ENCODE data around the gene GPN1. TPM values are rescaled to one million over a fixed set of nuclear protein-coding genes. Genes with fewer than 3 reads are reported as not detected.

GPN1 gene
- total and polyA plus RNA-seq, 2 of the 8 experiments (the other 6 are each of a cell fraction or from before 2014, with no cell fraction given) = 38.7 to 43.5 TPM

DNA sequence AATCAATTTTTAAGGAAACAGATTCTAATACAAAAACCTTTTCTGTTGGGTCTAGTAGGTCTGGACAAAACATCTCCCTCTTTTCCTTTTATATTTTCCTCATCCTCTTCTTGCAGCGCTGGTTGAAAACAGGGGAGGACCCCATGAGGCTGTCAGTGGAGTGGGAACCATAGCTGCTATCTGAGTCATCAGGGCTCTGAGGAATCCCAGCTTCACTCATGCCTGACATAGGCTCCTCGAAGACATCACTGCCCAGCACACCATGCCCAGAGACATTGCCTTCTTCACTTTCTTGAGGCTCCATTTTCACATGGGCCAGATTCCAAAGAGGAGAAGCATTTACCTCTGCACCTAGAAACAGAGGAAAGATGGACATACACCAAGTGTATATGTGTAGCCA is 24.5 kb downstream of the GPN1 start:
- WGBS, 2 experiments (ENCODE audit: extremely low coverage in 1 of 2, insufficient coverage in 1 of 2, insufficient read length in 1 of 2, insufficient replicate concordance in 2 of 2, low coverage in 1 of 2, low lambda C conversion rate in 2 of 2, missing lambda C conversion rate in 1 of 2) = 82% methylated on average over 2 of the region's 2 CpGs; no CpG with 5 or more reads in 1 of the 2 experiments
- H2BK15ac ChIP-seq (ENCODE audit: low read length) = no peak overlapping the region
- POLR2A ChIA-PET (ENCODE audit: partially characterized antibody) = interaction anchor here (1.4 to 1.7 kb wide), 2 partner anchors 13 to 199 kb away, joined by 3 to 6 read pairs; no protein-coding TSS in a partner anchor
- no peak for TF ChIP-seq HDAC6 (IDR thresholded peaks at IDR 0.05; ENCODE audit: low read depth, low read length)
- TF ChIP-seq CEBPB (IDR thresholded peaks at IDR 0.05; ENCODE audit: low read depth, low read length) = no peak
- TF ChIP-seq, protein P1, sequence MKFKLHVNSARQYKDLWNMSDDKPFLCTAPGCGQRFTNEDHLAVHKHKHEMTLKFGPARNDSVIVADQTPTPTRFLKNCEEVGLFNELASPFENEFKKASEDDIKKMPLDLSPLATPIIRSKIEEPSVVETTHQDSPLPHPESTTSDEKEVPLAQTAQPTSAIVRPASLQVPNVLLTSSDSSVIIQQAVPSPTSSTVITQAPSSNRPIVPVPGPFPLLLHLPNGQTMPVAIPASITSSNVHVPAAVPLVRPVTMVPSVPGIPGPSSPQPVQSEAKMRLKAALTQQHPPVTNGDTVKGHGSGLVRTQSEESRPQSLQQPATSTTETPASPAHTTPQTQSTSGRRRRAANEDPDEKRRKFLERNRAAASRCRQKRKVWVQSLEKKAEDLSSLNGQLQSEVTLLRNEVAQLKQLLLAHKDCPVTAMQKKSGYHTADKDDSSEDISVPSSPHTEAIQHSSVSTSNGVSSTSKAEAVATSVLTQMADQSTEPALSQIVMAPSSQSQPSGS (IDR thresholded peaks at IDR 0.05; ENCODE audit: low read length) = no peak

More for the DNA sequence above, 24.5 kb downstream of the GPN1 start:
- H2BK20ac ChIP-seq (ENCODE audit: low read length) = no peak overlapping the region
- no peaks in the 10 kb centered on the region for H3K4me1 ChIP-seq (replicated peaks in 1 of 4; ENCODE audit: control insufficient read depth in 3 of 4, insufficient read depth in 4 of 4, low read length in 3 of 4)
- no peak overlapping the region for H2BK5ac ChIP-seq (ENCODE audit: low read depth, low read length)
- H3K79me2 ChIP-seq (ENCODE audit: control insufficient read depth in 1 of 2, insufficient read depth in 2 of 2, low read length in 2 of 2) = no peaks in the 10 kb centered on the region
- no peak overlapping the region for H2AFZ ChIP-seq (ENCODE audit: low read length)
- H3K18ac ChIP-seq (ENCODE audit: extremely low read depth, low read length) = no peak overlapping the region
- DNase-seq (ENCODE audit: low read depth in 1 of 2, low spot score in 2 of 2) (no peak), FAIRE-seq (no peak)
- H2BK12ac ChIP-seq (ENCODE audit: low read depth, low read length) = no peak overlapping the region
- no peak overlapping the region for H4K8ac ChIP-seq (ENCODE audit: extremely low read depth, insufficient read depth, low read length)
- H3K14ac ChIP-seq (ENCODE audit: insufficient read length) = no peak overlapping the region
- peaks cover 13 to 77% (median 44%) of the 10 kb centered on the region in 4 experiments for H3K36me3 ChIP-seq (ENCODE audit: control insufficient read depth in 2 of 4, insufficient read depth in 4 of 4, low read length in 3 of 4)
- no peaks in the 10 kb centered on the region for H3K79me1 ChIP-seq (ENCODE audit: low read depth, low read length)
- CTCF ChIA-PET (ENCODE audit: partially characterized antibody) = interaction anchor here (1.3 kb wide), 1 partner anchor 29 kb away, joined by 4 read pairs; no protein-coding TSS in a partner anchor
- H3K4me3 ChIP-seq (ENCODE audit: extremely low read depth in 1 of 4, insufficient read depth in 2 of 4, low read depth in 3 of 4, low read length in 4 of 4) = no peak overlapping the region
- no peaks in the 10 kb centered on the region for H3K27me3 ChIP-seq (replicated peaks in 1 of 4; ENCODE audit: control insufficient read depth in 3 of 4, extremely low read depth in 1 of 4, insufficient read depth in 3 of 4, low read length in 3 of 4)
- H4K91ac ChIP-seq (replicated peaks; ENCODE audit: insufficient read length, low read length) = no peak overlapping the region
- H4K5ac ChIP-seq (ENCODE audit: insufficient read length, low read depth, low read length) = no peak overlapping the region
- H2BK120ac ChIP-seq (replicated peaks; ENCODE audit: low read depth, low read length) = no peak overlapping the region
- H3K9me3 ChIP-seq (ENCODE audit: insufficient read depth in 2 of 2, low read depth in 1 of 2, low read length in 1 of 2) = no peaks in the 10 kb centered on the region
- no peak overlapping the region for H3K56ac ChIP-seq (replicated peaks; ENCODE audit: insufficient read length, low read depth, low read length)
- no peak overlapping the region for H3K23ac ChIP-seq (ENCODE audit: insufficient read length)
- H3K9ac ChIP-seq (replicated peaks in 1 of 4; ENCODE audit: extremely low read depth in 1 of 4, low read depth in 3 of 4, low read length in 3 of 4) = no peak overlapping the region
- H3K27ac ChIP-seq (ENCODE audit: low read depth, low read length) = no peak overlapping the region
- no peak overlapping the region for H3K4ac ChIP-seq (replicated peaks; ENCODE audit: insufficient read length, low read depth, low read length)
- H3K23me2 ChIP-seq (ENCODE audit: low read depth, low read length) = no peaks in the 10 kb centered on the region
- no peak overlapping the region for H2AK5ac ChIP-seq (ENCODE audit: low read depth, low read length)
- H3K4me2 ChIP-seq (ENCODE audit: insufficient read depth in 1 of 2, low read depth in 2 of 2, low read length in 2 of 2) = no peak overlapping the region
- H4K20me1 ChIP-seq (replicated peaks in 1 of 2; ENCODE audit: control insufficient read depth in 1 of 2, insufficient read depth in 2 of 2, low read length in 2 of 2) = no peaks in the 10 kb centered on the region
